Fibroblast of lung (primary cell): ENCODE results near the gene RNASE4. TPM values are rescaled to one million over a fixed set of nuclear protein-coding genes. Genes with fewer than 3 reads are reported as not detected.
A peak's percentile ranks its signal among the peaks of the same experiment; 100 is the strongest.
"Not testable (repeated sequence)": the region's sequence is repeated elsewhere in the genome, so short reads cannot be mapped to it uniquely, and the experiment has no call there.

Experiments
- DNase-seq, 2 donors: peaks; one replicate each; pipeline versions ENCODE4 v3.0.0 to v3.0.0-alpha.2; 2010; ENCODE audit warnings: low read depth in 2 of 2
- H2AFZ ChIP-seq: 2 replicates; pipeline ENCODE4 v1.5.1; 2012; ENCODE audit warnings: low read length, control low read depth, inconsistent platforms
- H3K27ac ChIP-seq: 2 replicates; pipeline ENCODE4 v1.5.1; 2011; ENCODE audit warnings: low read length, control low read depth; ENCODE audit not compliant: insufficient read depth
- H3K27me3 ChIP-seq: 2 replicates; pipeline ENCODE4 v1.5.1; 2011; ENCODE audit warnings: mild to moderate bottlenecking, low read length; ENCODE audit not compliant: control insufficient read depth, insufficient read depth
- H3K36me3 ChIP-seq: 2 replicates; pipeline ENCODE4 v1.5.1; 2011; ENCODE audit warnings: low read length; ENCODE audit not compliant: control insufficient read depth, insufficient read depth
- H3K4me1 ChIP-seq: 2 replicates; pipeline ENCODE4 v1.5.1; 2011; ENCODE audit warnings: low read length; ENCODE audit not compliant: control insufficient read depth, insufficient read depth; ENCODE audit errors: extremely low read depth
- H3K4me2 ChIP-seq: 2 replicates; pipeline ENCODE4 v1.5.1; 2011; ENCODE audit warnings: low read length, control low read depth; ENCODE audit not compliant: insufficient read depth; ENCODE audit errors: extremely low read depth
- H3K4me3 ChIP-seq, 4 experiments: fragments of 200-600 bp in 1 of 4; sonication (generic) in 1 of 4; replicated peaks in 1 of 4; 2 replicates each; pipeline ENCODE4 v1.5.1; 2011 to 2016; ENCODE audit warnings: low read length in 4 of 4, low read depth in 3 of 4, mild to moderate bottlenecking in 3 of 4, control low read depth in 2 of 4, inconsistent platforms in 1 of 4, mixed read lengths in 1 of 4; ENCODE audit not compliant: insufficient read depth in 1 of 4; ENCODE audit errors: control extremely low read depth in 1 of 4
- H3K79me2 ChIP-seq: 2 replicates; pipeline ENCODE4 v1.5.1; 2012; ENCODE audit warnings: mild to moderate bottlenecking, low read length, inconsistent platforms; ENCODE audit not compliant: control insufficient read depth, insufficient read depth
- H3K9ac ChIP-seq: 2 replicates; pipeline ENCODE4 v1.5.1; 2011; ENCODE audit warnings: mild to moderate bottlenecking, low read length, control low read depth; ENCODE audit not compliant: insufficient read depth
- H3K9me3 ChIP-seq: 2 replicates; pipeline ENCODE4 v1.5.1; 2012; ENCODE audit warnings: low read depth, low read length; ENCODE audit not compliant: control insufficient read depth, insufficient read depth
- H4K20me1 ChIP-seq: 2 replicates; pipeline ENCODE4 v1.5.1; 2011; ENCODE audit warnings: low read length; ENCODE audit not compliant: control insufficient read depth, insufficient read depth; ENCODE audit errors: extremely low read depth
- CTCF ChIP-seq, 2 donors: IDR thresholded peaks in 1 of 2; conservative IDR thresholded peaks in 1 of 2; 1 replicate in 1 of 2; 2 replicates in 1 of 2; pipeline ENCODE4 v1.5.1; 2011 to 2012; ENCODE audit warnings: low read length in 2 of 2, control low read depth in 1 of 2, inconsistent platforms in 1 of 2, low read depth in 1 of 2, mild to moderate bottlenecking in 1 of 2
- EZH2 ChIP-seq: IDR thresholded peaks from 2 replicates; pipeline ENCODE4 v1.5.1; 2012; ENCODE audit warnings: low read length, control low read depth, mild to moderate bottlenecking; ENCODE audit errors: missing control alignments
- polyA plus RNA-seq, 2 donors: library from polyadenylated mRNA; depleted of rRNA in 1 of 2; stranded (reverse) in 1 of 2; unstranded in 1 of 2; fragments of >200 nt; gene quantifications; 2 replicates each; pipeline ENCODE4 v1.2.1, GENCODE V29; 2011 to 2012; ENCODE audit warnings: missing spikeins in 1 of 2
- total RNA-seq: library from RNA; depleted of rRNA; stranded (reverse); fragments of >200 nt; gene quantifications from 2 replicates; pipeline ENCODE4 v1.2.1, GENCODE V29; 2014

The RNASE4 gene
- total and polyA plus RNA-seq, 2 donors (not counting 1 experiment from before 2014, with no cell fraction given), result 22.1 to 43.9 TPM

- Histone ChIP-seq H3K79me2 (no peaks in the 10 kb centered on the region), H4K20me1 (no peaks in the 10 kb centered on the region)
- no peak for TF ChIP-seq EZH2
- TF ChIP-seq CTCF (conservative IDR thresholded peaks at IDR 0.05 in 1 of 2, IDR thresholded peaks at IDR 0.05 in 1 of 2; ENCODE audit: low read depth in 1 of 2, low read length in 2 of 2), result no peak
Observed at GRCh38 chr14:20661197-20661596, 23.2 kb upstream of the RNASE4 start.

GRCh38 chr14:20662968-20663732 lies 21.2 kb upstream of the RNASE4 start:
- peak overlapping the region; percentile 23 for H2AFZ ChIP-seq
- H3K79me2 ChIP-seq, result no peaks in the 10 kb centered on the region
- H3K4me3 ChIP-seq, result peak overlapping the region; percentile 24 to 41 (median 36)
- peak overlapping the region; percentile 75 for H3K4me2 ChIP-seq
- H3K27ac ChIP-seq, result no peak overlapping the region
- H3K9ac ChIP-seq, result no peak overlapping the region
- no peaks in the 10 kb centered on the region for H3K4me1 ChIP-seq
- TF ChIP-seq CTCF (conservative IDR thresholded peaks at IDR 0.05 in 1 of 2, IDR thresholded peaks at IDR 0.05 in 1 of 2; ENCODE audit: low read depth in 1 of 2, low read length in 2 of 2), result peak; percentile 32 to 36
- TF ChIP-seq EZH2, result no peak
- H3K27me3 ChIP-seq, result no peaks in the 10 kb centered on the region
- H4K20me1 ChIP-seq, result no peaks in the 10 kb centered on the region
- no peaks in the 10 kb centered on the region for H3K9me3 ChIP-seq
- H3K36me3 ChIP-seq, result no peaks in the 10 kb centered on the region
- DNase-seq, result peak; percentile 31 to 61

More at GRCh38 chr14:20661197-20661596, 23.2 kb upstream of the RNASE4 start:
- H3K4me1 ChIP-seq, result no peaks in the 10 kb centered on the region
- no peak overlapping the region for H3K4me3 ChIP-seq
- H3K4me2 ChIP-seq, result no peak overlapping the region
- no peaks in the 10 kb centered on the region for H3K36me3 ChIP-seq
- H3K27ac ChIP-seq, result no peak overlapping the region
- no peak for DNase-seq
- no peak overlapping the region for H2AFZ ChIP-seq
- no peak overlapping the region for H3K9ac ChIP-seq
- no peaks in the 10 kb centered on the region for H3K9me3 ChIP-seq
- peaks cover 2% of the 10 kb centered on the region for H3K27me3 ChIP-seq

GRCh38 chr14:20666400-20666961 lies 17.9 kb upstream of the RNASE4 start:
- not testable (repeated sequence) for H2AFZ ChIP-seq, H3K4me1 ChIP-seq, H3K36me3 ChIP-seq, H3K27ac ChIP-seq, H3K9me3 ChIP-seq, DNase-seq, H3K4me2 ChIP-seq, H3K27me3 ChIP-seq, H3K79me2 ChIP-seq, H3K9ac ChIP-seq, H3K4me3 ChIP-seq, H4K20me1 ChIP-seq
